ENCODE data around the gene CHST9.

The CHST9 gene

GRCh38 chr18:27227721-27228120, 42.6 kb upstream of the CHST9 start:
- Histone ChIP-seq H3K27ac (ENCODE audit: low read length, poor library complexity, severe bottlenecking) (no peak overlapping the region), H4K8ac (ENCODE audit: low read length) (no peak overlapping the region), H2BK120ac (ENCODE audit: low read depth, low read length) (no peak overlapping the region), H4K91ac (ENCODE audit: low read length) (no peak overlapping the region), H2AK5ac (ENCODE audit: low read length, severe bottlenecking) (no peak overlapping the region), H3K27me3 (ENCODE audit: control insufficient read depth in 1 of 2, insufficient read depth in 1 of 2, low read length in 2 of 2) (no peaks in the 10 kb centered on the region), H3K4me3 (ENCODE audit: insufficient read depth in 1 of 2, low read depth in 1 of 2, low read length in 2 of 2) (no peak overlapping the region), H3K14ac (ENCODE audit: low read length in 2 of 2) (no peak overlapping the region), H3K9ac (ENCODE audit: low read length) (no peak overlapping the region), H3K36me3 (ENCODE audit: control insufficient read depth in 1 of 2, insufficient read depth in 2 of 2, low read depth in 1 of 2, low read length in 2 of 2) (no peaks in the 10 kb centered on the region), H3K23ac (ENCODE audit: low read length in 2 of 2) (no peak overlapping the region), H2BK12ac (ENCODE audit: low read length in 2 of 2) (no peak overlapping the region), H2BK5ac (ENCODE audit: low read depth, low read length, poor library complexity, severe bottlenecking) (no peak overlapping the region), H2BK15ac (ENCODE audit: low read depth, poor library complexity, severe bottlenecking) (no peak overlapping the region), H3K4ac (ENCODE audit: low read depth in 1 of 2, low read length in 2 of 2) (no peak overlapping the region), H3K4me1 (ENCODE audit: control insufficient read depth, insufficient read depth, low read depth, low read length) (peaks cover 2% of the 10 kb centered on the region), H3K79me1 (replicated peaks; ENCODE audit: low read length, poor library complexity, severe bottlenecking) (no peaks in the 10 kb centered on the region), H3K18ac (ENCODE audit: low read depth in 1 of 2, low read length in 2 of 2) (no peak overlapping the region), H3K4me2 (ENCODE audit: low read length, poor library complexity, severe bottlenecking) (no peak overlapping the region), H2AFZ (ENCODE audit: low read depth, low read length) (no peak overlapping the region), H3K9me3 (ENCODE audit: control insufficient read depth, low read length) (no peaks in the 10 kb centered on the region)
- 100% methylated on average over 1 of the region's 1 CpG for WGBS
- DNase-seq, result no peak

GRCh38 chr18:27226556-27227075, 41.5 kb upstream of the CHST9 start:
- no peak overlapping the region for H4K8ac ChIP-seq (ENCODE audit: low read length)
- no peak for DNase-seq
- no peak overlapping the region for H2AFZ ChIP-seq (ENCODE audit: low read depth, low read length)
- H2BK5ac ChIP-seq (ENCODE audit: low read depth, low read length, poor library complexity, severe bottlenecking), result no peak overlapping the region
- no peaks in the 10 kb centered on the region for H3K36me3 ChIP-seq (ENCODE audit: control insufficient read depth in 1 of 2, insufficient read depth in 2 of 2, low read depth in 1 of 2, low read length in 2 of 2)
- H3K14ac ChIP-seq (ENCODE audit: low read length in 2 of 2), result no peak overlapping the region
- no peak overlapping the region for H3K4me3 ChIP-seq (ENCODE audit: insufficient read depth in 1 of 2, low read depth in 1 of 2, low read length in 2 of 2)
- H2BK12ac ChIP-seq (ENCODE audit: low read length in 2 of 2), result no peak overlapping the region
- H3K27ac ChIP-seq (ENCODE audit: low read length, poor library complexity, severe bottlenecking), result no peak overlapping the region
- H3K9me3 ChIP-seq (ENCODE audit: control insufficient read depth, low read length), result no peaks in the 10 kb centered on the region
- H3K4ac ChIP-seq (ENCODE audit: low read depth in 1 of 2, low read length in 2 of 2), result no peak overlapping the region
- peaks cover 2% of the 10 kb centered on the region for H3K4me1 ChIP-seq (ENCODE audit: control insufficient read depth, insufficient read depth, low read depth, low read length)
- no peak overlapping the region for H3K9ac ChIP-seq (ENCODE audit: low read length)
- H2AK5ac ChIP-seq (ENCODE audit: low read length, severe bottlenecking), result no peak overlapping the region
- H2BK15ac ChIP-seq (ENCODE audit: low read depth, poor library complexity, severe bottlenecking), result no peak overlapping the region
- H3K4me2 ChIP-seq (ENCODE audit: low read length, poor library complexity, severe bottlenecking), result no peak overlapping the region
- no peak overlapping the region for H3K23ac ChIP-seq (ENCODE audit: low read length in 2 of 2)
- H3K79me1 ChIP-seq (replicated peaks; ENCODE audit: low read length, poor library complexity, severe bottlenecking), result no peaks in the 10 kb centered on the region
- H3K27me3 ChIP-seq (ENCODE audit: control insufficient read depth in 1 of 2, insufficient read depth in 1 of 2, low read length in 2 of 2), result no peaks in the 10 kb centered on the region
- H3K18ac ChIP-seq (ENCODE audit: low read depth in 1 of 2, low read length in 2 of 2), result no peak overlapping the region
- H2BK120ac ChIP-seq (ENCODE audit: low read depth, low read length), result no peak overlapping the region
- WGBS, result 93% methylated on average over 1 of the region's 5 CpGs
- H4K91ac ChIP-seq (ENCODE audit: low read length), result no peak overlapping the region

- no peak overlapping the region for H3K14ac ChIP-seq (ENCODE audit: low read length in 2 of 2)
- H3K27me3 ChIP-seq (ENCODE audit: control insufficient read depth in 1 of 2, insufficient read depth in 1 of 2, low read length in 2 of 2), result no peaks in the 10 kb centered on the region
- peak overlapping the region; percentile 10 for H3K27ac ChIP-seq (ENCODE audit: low read length, poor library complexity, severe bottlenecking)
- no peak overlapping the region for H2AK5ac ChIP-seq (ENCODE audit: low read length, severe bottlenecking)
- H2BK15ac ChIP-seq (ENCODE audit: low read depth, poor library complexity, severe bottlenecking), result no peak overlapping the region
- H3K18ac ChIP-seq (ENCODE audit: low read depth in 1 of 2, low read length in 2 of 2), result no peak overlapping the region
- peaks cover 2% of the 10 kb centered on the region for H3K4me1 ChIP-seq (ENCODE audit: control insufficient read depth, insufficient read depth, low read depth, low read length)
- H2BK5ac ChIP-seq (ENCODE audit: low read depth, low read length, poor library complexity, severe bottlenecking), result no peak overlapping the region
- DNase-seq, result no peak
- H3K9me3 ChIP-seq (ENCODE audit: control insufficient read depth, low read length), result no peaks in the 10 kb centered on the region
- H4K8ac ChIP-seq (ENCODE audit: low read length), result no peak overlapping the region
- no peak overlapping the region for H2AFZ ChIP-seq (ENCODE audit: low read depth, low read length)
- no peaks in the 10 kb centered on the region for H3K36me3 ChIP-seq (ENCODE audit: control insufficient read depth in 1 of 2, insufficient read depth in 2 of 2, low read depth in 1 of 2, low read length in 2 of 2)
- no peak overlapping the region for H3K4me2 ChIP-seq (ENCODE audit: low read length, poor library complexity, severe bottlenecking)
- WGBS, result 97% methylated on average over 6 of the region's 7 CpGs
- no peaks in the 10 kb centered on the region for H3K79me1 ChIP-seq (replicated peaks; ENCODE audit: low read length, poor library complexity, severe bottlenecking)
- no peak overlapping the region for H3K23ac ChIP-seq (ENCODE audit: low read length in 2 of 2)
- H2BK12ac ChIP-seq (ENCODE audit: low read length in 2 of 2), result no peak overlapping the region
- no peak overlapping the region for H2BK120ac ChIP-seq (ENCODE audit: low read depth, low read length)
- H3K4ac ChIP-seq (ENCODE audit: low read depth in 1 of 2, low read length in 2 of 2), result no peak overlapping the region
- no peak overlapping the region for H3K9ac ChIP-seq (ENCODE audit: low read length)
- no peak overlapping the region for H3K4me3 ChIP-seq (ENCODE audit: insufficient read depth in 1 of 2, low read depth in 1 of 2, low read length in 2 of 2)
- H4K91ac ChIP-seq (ENCODE audit: low read length), result no peak overlapping the region
These were observed 40.9 kb upstream of the CHST9 start for GRCh38 chr18:27225947-27226481.

- Histone ChIP-seq H4K8ac (ENCODE audit: low read length) (no peak overlapping the region), H3K18ac (ENCODE audit: low read depth in 1 of 2, low read length in 2 of 2) (no peak overlapping the region), H3K14ac (ENCODE audit: low read length in 2 of 2) (no peak overlapping the region), H2BK5ac (ENCODE audit: low read depth, low read length, poor library complexity, severe bottlenecking) (no peak overlapping the region), H3K23ac (ENCODE audit: low read length in 2 of 2) (no peak overlapping the region), H2BK15ac (ENCODE audit: low read depth, poor library complexity, severe bottlenecking) (no peak overlapping the region), H3K36me3 (ENCODE audit: control insufficient read depth in 1 of 2, insufficient read depth in 2 of 2, low read depth in 1 of 2, low read length in 2 of 2) (no peaks in the 10 kb centered on the region), H2BK120ac (ENCODE audit: low read depth, low read length) (no peak overlapping the region), H3K4ac (ENCODE audit: low read depth in 1 of 2, low read length in 2 of 2) (no peak overlapping the region), H3K4me2 (ENCODE audit: low read length, poor library complexity, severe bottlenecking) (no peak overlapping the region), H3K4me1 (ENCODE audit: control insufficient read depth, insufficient read depth, low read depth, low read length) (peaks cover 2% of the 10 kb centered on the region), H2AFZ (ENCODE audit: low read depth, low read length) (no peak overlapping the region), H3K9ac (ENCODE audit: low read length) (no peak overlapping the region), H3K27ac (ENCODE audit: low read length, poor library complexity, severe bottlenecking) (no peak overlapping the region), H2BK12ac (ENCODE audit: low read length in 2 of 2) (no peak overlapping the region), H3K79me1 (replicated peaks; ENCODE audit: low read length, poor library complexity, severe bottlenecking) (no peaks in the 10 kb centered on the region), H3K27me3 (ENCODE audit: control insufficient read depth in 1 of 2, insufficient read depth in 1 of 2, low read length in 2 of 2) (no peaks in the 10 kb centered on the region), H4K91ac (ENCODE audit: low read length) (no peak overlapping the region), H2AK5ac (ENCODE audit: low read length, severe bottlenecking) (no peak overlapping the region), H3K9me3 (ENCODE audit: control insufficient read depth, low read length) (no peaks in the 10 kb centered on the region), H3K4me3 (ENCODE audit: insufficient read depth in 1 of 2, low read depth in 1 of 2, low read length in 2 of 2) (no peak overlapping the region)
- WGBS, result 80% methylated on average over 4 of the region's 4 CpGs
- DNase-seq, result no peak
These were observed 38.6 kb upstream of the CHST9 start for GRCh38 chr18:27223526-27224291.
